ENCODE data around the gene MYMK.

MYMK gene

GRCh38 chr9:133557581-133557980 is 32.8 kb upstream of the MYMK start:
- no peak for DNase-seq

GRCh38 chr9:133556354-133556753 is 31.6 kb upstream of the MYMK start:
- DNase-seq = no peak

- DNase-seq = no peak
Observed at GRCh38 chr9:133554729-133555128, 30.0 kb upstream of the MYMK start.

GRCh38 chr9:133553973-133554713 is 29.4 kb upstream of the MYMK start:
- no peak for DNase-seq

GRCh38 chr9:133553123-133553522 is 28.4 kb upstream of the MYMK start:
- DNase-seq = no peak

GRCh38 chr9:133552236-133552635 is 27.5 kb upstream of the MYMK start:
- no peak for DNase-seq

- DNase-seq = no peak
Observed at GRCh38 chr9:133551446-133551845, 26.7 kb upstream of the MYMK start.

- no peak for DNase-seq
Observed at GRCh38 chr9:133547116-133547515, 22.4 kb upstream of the MYMK start.

- DNase-seq = no peak
Observed at GRCh38 chr9:133546287-133546680, 21.5 kb upstream of the MYMK start.

GRCh38 chr9:133545494-133546286 is 20.9 kb upstream of the MYMK start:
- DNase-seq = no peak

- DNase-seq = no peak
Observed at GRCh38 chr9:133543772-133544467, 19.2 kb upstream of the MYMK start.

GRCh38 chr9:133542002-133542401 is 17.2 kb upstream of the MYMK start:
- no peak for DNase-seq

- no peak for DNase-seq
Observed at GRCh38 chr9:133540698-133541025, 15.9 kb upstream of the MYMK start.

- DNase-seq = no peak
Observed at GRCh38 chr9:133539991-133540697, 15.4 kb upstream of the MYMK start.

- DNase-seq = no peak
Observed at GRCh38 chr9:133538851-133539833, 14.4 kb upstream of the MYMK start.

GRCh38 chr9:133538176-133538575 is 13.4 kb upstream of the MYMK start:
- no peak for DNase-seq

- DNase-seq = no peak
Observed at GRCh38 chr9:133537257-133537656, 12.5 kb upstream of the MYMK start.

GRCh38 chr9:133536536-133536935 is 11.8 kb upstream of the MYMK start:
- DNase-seq = no peak

GRCh38 chr9:133536080-133536479 is 11.3 kb upstream of the MYMK start:
- DNase-seq = no peak

- no peak for DNase-seq
Observed at GRCh38 chr9:133535306-133535877, 10.6 kb upstream of the MYMK start.
